Kidney (tissue), 14 donors: ENCODE results near the gene FBXL4. TPM values are rescaled to one million over a fixed set of nuclear protein-coding genes. Genes with fewer than 3 reads are reported as not detected.

ENCODE experiments used
- DNase-seq, 5 donors: peaks; one replicate each; pipeline ENCODE4 v3.0.0-alpha.2; 2013 to 2020
- FAIRE-seq: peaks from 2 replicates; lab custom pipeline; 2012; peaks lifted over from hg19 to GRCh38; lab: Jason Lieb, UNC
- H3K27ac ChIP-seq, 2 donors: one replicate each; pipeline ENCODE4 v1.7.0; 2013; ENCODE audit warnings: low read depth in 2 of 2, low read length in 2 of 2, inconsistent platforms in 1 of 2
- H3K27me3 ChIP-seq: one replicate; pipeline ENCODE4 v1.7.1; 2013; ENCODE audit warnings: low read length, inconsistent platforms; ENCODE audit not compliant: control insufficient read depth, insufficient read depth
- H3K36me3 ChIP-seq, 3 donors: one replicate each; pipeline versions ENCODE4 v1.7.0 to v1.7.1; 2013; ENCODE audit warnings: low read length in 3 of 3, control low read depth in 1 of 3, inconsistent platforms in 1 of 3; ENCODE audit not compliant: insufficient read depth in 3 of 3, control insufficient read depth in 2 of 3
- H3K4me1 ChIP-seq, 3 donors: one replicate each; pipeline versions ENCODE4 v1.7.0 to v1.7.1; 2013; ENCODE audit warnings: low read length in 3 of 3, inconsistent platforms in 1 of 3, low read depth in 1 of 3; ENCODE audit not compliant: control insufficient read depth in 2 of 3, insufficient read depth in 2 of 3
- H3K4me3 ChIP-seq, 3 donors: one replicate each; pipeline versions ENCODE4 v1.7.0 to v1.8.1; 2013; ENCODE audit warnings: low read length in 3 of 3, control low read depth in 1 of 3, inconsistent platforms in 1 of 3
- H3K9ac ChIP-seq, 3 donors: one replicate each; pipeline versions ENCODE4 v1.7.0 to v1.7.1; 2013; ENCODE audit warnings: low read length in 3 of 3, control low read depth in 1 of 3, inconsistent platforms in 1 of 3
- H3K9me3 ChIP-seq, 3 donors: one replicate each; pipeline versions ENCODE4 v1.7.0 to v1.7.1; 2013; ENCODE audit warnings: low read length in 3 of 3, control low read depth in 1 of 3, inconsistent platforms in 1 of 3; ENCODE audit not compliant: control insufficient read depth in 2 of 3, insufficient read depth in 1 of 3
- CTCF ChIP-seq: IDR thresholded peaks from 3 replicates; pipeline ENCODE4 v1.5.1; 2012; ENCODE audit warnings: mild to moderate bottlenecking, moderate library complexity, borderline replicate concordance; ENCODE audit not compliant: insufficient read depth; ENCODE audit errors: extremely low read depth
- intact Hi-C: fragments of 100-400 bp; cut with DNase I; formaldehyde crosslinking; loops from one replicate; pipeline ENCODE4 v1.11.1; 2022
- polyA plus RNA-seq: library from polyadenylated mRNA; stranded (reverse); fragments of 350-450 nt; fragmentation: Illumina TruSeq; extraction: RNeasy Lipid Tissue Mini Kit (QIAGEN cat#74804); gene quantifications from one replicate; pipeline ENCODE4 v1.2.3, GENCODE V29; 2014; ENCODE audit warnings: low read depth, low replicate concordance; ENCODE audit not compliant: insufficient read depth
- total RNA-seq: library from RNA; stranded (reverse); fragmentation: NEBNext Ultra II Directional; extraction: Animal tissue kit (Norgen Biotek cat#: 25700); gene quantifications from one replicate; pipeline ENCODE4 v1.2.1, GENCODE V29; 2021
- donor health status: control.
- donor health status: control.
- donor health status: control.
- donor health status: control.
- donor health status: control.
- donor health status: DM: yes; HTN: yes; CAD: no.
- donor health status: Normal renal cell carcinoma (clear cell type).

The FBXL4 gene
- total and polyA plus RNA-seq, 2 donors from 2014 or later, result 7.6 to 25.8 TPM

GRCh38 chr6:98825600-98826230, 122.0 kb downstream of the FBXL4 start:
- Histone ChIP-seq H3K9me3 (no peaks in the 10 kb centered on the region), H3K9ac (no peak overlapping the region), H3K27me3 (peaks cover 79% of the 10 kb centered on the region), H3K4me1 (no peaks in the 10 kb centered on the region), H3K4me3 (no peak overlapping the region), H3K36me3 (no peaks in the 10 kb centered on the region), H3K27ac (no peak overlapping the region)
- DNase-seq, result peak in 1 of 5 donors; percentile 17
- intact Hi-C loops, result no loop called here
- FAIRE-seq, result no peak
- no peak for TF ChIP-seq CTCF

- peaks cover 74% of the 10 kb centered on the region for H3K27me3 ChIP-seq
Observed at GRCh38 chr6:98824902-98825599, 122.7 kb downstream of the FBXL4 start.

DNA sequence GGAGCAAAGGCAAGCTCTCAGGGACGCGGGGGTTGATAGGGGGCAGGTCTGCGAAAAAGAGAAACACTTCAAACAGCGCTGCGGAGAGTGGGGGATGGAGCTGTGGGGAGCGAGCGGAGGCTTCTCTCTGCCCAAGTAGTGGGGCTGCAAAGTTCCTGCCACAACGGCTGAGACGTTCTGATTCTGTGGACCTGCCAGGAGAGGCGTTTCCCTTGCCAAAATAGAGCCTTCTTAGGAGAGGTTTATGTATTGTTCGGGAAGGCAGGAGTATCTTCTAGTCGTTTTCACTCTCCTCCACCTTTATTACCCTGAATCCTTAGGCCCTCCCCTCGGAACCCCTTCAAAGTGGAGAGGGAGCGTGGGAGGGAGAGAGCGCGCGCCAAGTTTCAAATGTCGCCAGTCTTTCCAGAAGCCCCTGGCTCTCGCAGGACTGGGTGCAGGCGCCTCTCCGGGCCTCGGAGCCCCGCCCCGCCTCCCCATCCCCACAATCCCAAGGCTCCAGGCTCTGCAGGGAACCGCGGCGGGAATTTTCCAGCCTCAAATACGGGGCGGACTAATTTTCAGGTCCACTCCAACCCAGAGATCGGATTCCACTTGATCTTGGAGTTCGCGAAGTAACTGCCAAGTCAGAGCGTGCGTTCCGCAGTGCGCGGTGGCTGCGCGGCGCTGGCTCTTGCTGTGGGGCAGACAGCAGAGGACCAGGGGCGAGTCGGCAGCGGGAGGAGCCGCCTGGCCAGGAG, 123.4 kb downstream of the FBXL4 start:
- no peak for TF ChIP-seq CTCF
- H3K9ac ChIP-seq, result no peak overlapping the region
- no peak for FAIRE-seq
- no peak overlapping the region for H3K27ac ChIP-seq
- intact Hi-C loops, result no loop called here
- H3K36me3 ChIP-seq, result no peaks in the 10 kb centered on the region
- peak; percentile 26 to 53 (median 41) for DNase-seq
- no peaks in the 10 kb centered on the region for H3K9me3 ChIP-seq
- H3K4me3 ChIP-seq, result no peak overlapping the region
- peaks cover 67% of the 10 kb centered on the region for H3K27me3 ChIP-seq
- H3K4me1 ChIP-seq, result no peaks in the 10 kb centered on the region

More at GRCh38 chr6:98824902-98825599, 122.7 kb downstream of the FBXL4 start:
- no peaks in the 10 kb centered on the region for H3K36me3 ChIP-seq
- FAIRE-seq, result no peak
- peak in 4 of 5 donors; percentile 27 to 57 (median 46) for DNase-seq
- H3K4me3 ChIP-seq, result no peak overlapping the region
- intact Hi-C loops, result no loop called here
- H3K9ac ChIP-seq, result no peak overlapping the region
- H3K27ac ChIP-seq, result no peak overlapping the region
- H3K4me1 ChIP-seq, result no peaks in the 10 kb centered on the region
- H3K9me3 ChIP-seq, result no peaks in the 10 kb centered on the region
- TF ChIP-seq CTCF, result no peak
